ENCODE results near the gene PTPRZ1.

The PTPRZ1 gene

GRCh38 chr7:121908042-121908441, 35.1 kb downstream of the PTPRZ1 start:
- no peak for TF ChIP-seq CTCF (conservative IDR thresholded peaks at IDR 0.05; ENCODE audit: control insufficient read depth, insufficient read depth, low read depth, low read length)
- H3K4me3 ChIP-seq (ENCODE audit: control insufficient read depth, low read depth, low read length): no peak overlapping the region
- DNase-seq (ENCODE audit: low read depth): no peak

- no peak for TF ChIP-seq CTCF (conservative IDR thresholded peaks at IDR 0.05; ENCODE audit: control insufficient read depth, insufficient read depth, low read depth, low read length)
- DNase-seq (ENCODE audit: low read depth): no peak
These were observed 36.9 kb downstream of the PTPRZ1 start for GRCh38 chr7:121909716-121910345.

GRCh38 chr7:121913947-121914675, 41.1 kb downstream of the PTPRZ1 start:
- no peak overlapping the region for H3K4me3 ChIP-seq (ENCODE audit: control insufficient read depth, low read depth, low read length)
- TF ChIP-seq CTCF (conservative IDR thresholded peaks at IDR 0.05; ENCODE audit: control insufficient read depth, insufficient read depth, low read depth, low read length): no peak
- no peak for DNase-seq (ENCODE audit: low read depth)

More at GRCh38 chr7:121909716-121910345, 36.9 kb downstream of the PTPRZ1 start:
- no peak overlapping the region for H3K4me3 ChIP-seq (ENCODE audit: control insufficient read depth, low read depth, low read length)

GRCh38 chr7:121914676-121915279, 41.8 kb downstream of the PTPRZ1 start:
- no peak for TF ChIP-seq CTCF (conservative IDR thresholded peaks at IDR 0.05; ENCODE audit: control insufficient read depth, insufficient read depth, low read depth, low read length)
- H3K4me3 ChIP-seq (ENCODE audit: control insufficient read depth, low read depth, low read length): no peak overlapping the region
- DNase-seq (ENCODE audit: low read depth): no peak

GRCh38 chr7:121916211-121916610, 43.2 kb downstream of the PTPRZ1 start:
- H3K4me3 ChIP-seq (ENCODE audit: control insufficient read depth, low read depth, low read length): no peak overlapping the region
- DNase-seq (ENCODE audit: low read depth): no peak
- TF ChIP-seq CTCF (conservative IDR thresholded peaks at IDR 0.05; ENCODE audit: control insufficient read depth, insufficient read depth, low read depth, low read length): no peak

GRCh38 chr7:121919986-121920385, 47.0 kb downstream of the PTPRZ1 start:
- no peak for TF ChIP-seq CTCF (conservative IDR thresholded peaks at IDR 0.05; ENCODE audit: control insufficient read depth, insufficient read depth, low read depth, low read length)
- no peak for DNase-seq (ENCODE audit: low read depth)
- no peak overlapping the region for H3K4me3 ChIP-seq (ENCODE audit: control insufficient read depth, low read depth, low read length)
